Measurements from ENCODE around the gene EARS2.
"Not testable (repeated sequence)": the region's sequence is repeated elsewhere in the genome, so short reads cannot be mapped to it uniquely, and the experiment has no call there.

Gene EARS2

DNA sequence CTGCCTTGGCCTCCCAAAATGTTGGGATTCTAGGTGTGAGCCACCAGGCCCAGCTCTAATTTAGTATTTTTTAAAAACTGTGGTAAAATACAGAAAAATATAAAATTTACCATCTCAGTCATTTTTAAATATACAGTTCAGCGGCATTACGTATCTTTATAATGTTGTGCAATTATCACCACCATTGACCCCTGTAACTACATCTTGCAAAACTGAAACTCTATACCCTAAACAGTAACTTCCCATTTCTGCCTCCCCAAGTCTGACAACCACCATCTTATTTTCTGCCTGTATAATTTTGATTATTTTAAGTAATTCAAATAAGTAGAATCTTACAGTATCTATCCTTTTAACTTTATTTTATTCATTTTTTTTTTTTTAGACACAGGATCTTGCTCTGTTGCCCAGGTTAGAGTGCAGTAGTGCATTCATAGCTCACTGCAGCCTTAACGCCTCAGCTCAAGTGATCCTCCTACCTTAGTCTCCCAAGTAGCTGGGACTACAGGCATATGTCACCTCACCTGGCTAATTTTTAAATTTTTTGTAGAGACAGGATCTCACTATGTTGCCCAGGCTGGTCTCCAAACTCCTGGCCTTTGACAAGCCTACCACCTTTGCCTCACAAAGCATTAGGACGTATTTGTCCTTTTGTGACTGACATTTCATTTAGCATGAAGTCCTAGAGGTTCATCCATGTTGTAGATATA is 36.0 kb downstream of the EARS2 start:
- FAIRE-seq (no peak), DNase-seq (ENCODE audit: insufficient read length, low spot score) (no peak)
- TF ChIP-seq SPI1 (IDR thresholded peaks at IDR 0.05; ENCODE audit: low read depth, low read length): no peak
- TF ChIP-seq POLR2AphosphoS5 (IDR thresholded peaks at IDR 0.05; ENCODE audit: low read depth, low read length): no peak
- TF ChIP-seq POLR2A (IDR thresholded peaks at IDR 0.05; ENCODE audit: low read depth, low read length): no peak
- TF ChIP-seq PAX5 (IDR thresholded peaks at IDR 0.05; ENCODE audit: insufficient read depth, low read length, severe bottlenecking): no peak
- no peak for TF ChIP-seq POU2F2 (IDR thresholded peaks at IDR 0.05; ENCODE audit: low read depth, low read length)
- TF ChIP-seq TAF1 (IDR thresholded peaks at IDR 0.05; ENCODE audit: low read depth, low read length): no peak

DNA sequence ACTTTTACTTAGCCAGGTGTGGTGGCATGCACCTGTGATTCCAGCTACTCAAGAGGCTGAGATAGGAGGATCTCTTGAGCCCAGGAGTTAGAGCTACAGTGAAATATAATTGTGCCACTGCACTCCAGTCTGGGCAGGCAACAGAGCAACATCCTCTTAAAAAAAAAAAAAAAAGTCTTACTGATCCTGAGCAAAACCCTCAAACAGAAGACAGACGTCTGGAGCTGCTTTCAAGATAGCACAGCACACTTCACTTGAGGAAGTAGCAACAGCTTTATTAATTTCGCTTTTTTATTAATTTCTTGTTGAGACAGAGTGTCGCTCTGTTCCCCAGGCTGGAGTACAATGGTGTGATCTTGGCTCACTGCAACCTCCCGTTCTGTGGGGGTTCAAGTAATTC is 36.6 kb downstream of the EARS2 start:
- DNase-seq (ENCODE audit: insufficient read length, low spot score) (no peak), FAIRE-seq (no peak)
- no peak for TF ChIP-seq TAF1 (IDR thresholded peaks at IDR 0.05; ENCODE audit: low read depth, low read length)
- no peak for TF ChIP-seq POLR2AphosphoS5 (IDR thresholded peaks at IDR 0.05; ENCODE audit: low read depth, low read length)
- TF ChIP-seq PAX5 (IDR thresholded peaks at IDR 0.05; ENCODE audit: insufficient read depth, low read length, severe bottlenecking): no peak
- no peak for TF ChIP-seq POU2F2 (IDR thresholded peaks at IDR 0.05; ENCODE audit: low read depth, low read length)
- TF ChIP-seq POLR2A (IDR thresholded peaks at IDR 0.05; ENCODE audit: low read depth, low read length): no peak
- TF ChIP-seq SPI1 (IDR thresholded peaks at IDR 0.05; ENCODE audit: low read depth, low read length): no peak

DNA sequence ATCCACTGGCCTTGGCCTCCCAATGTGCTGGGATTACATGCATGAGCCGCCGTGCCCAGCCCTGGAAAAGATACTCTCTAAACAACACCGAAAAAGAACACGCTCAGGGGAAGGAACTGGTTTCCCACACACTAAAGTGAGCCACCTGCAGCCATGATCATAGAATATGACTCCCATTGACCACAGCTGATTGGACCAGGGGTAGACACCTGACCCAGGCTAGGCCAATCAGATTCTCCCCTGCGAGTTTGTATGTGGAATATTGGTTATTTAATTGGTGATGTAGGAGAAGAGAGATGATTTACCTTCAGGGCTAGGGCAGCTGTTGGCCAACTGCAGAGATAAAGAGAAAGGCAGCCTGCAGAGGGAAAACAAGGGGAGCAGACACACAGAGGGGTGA is 37.9 kb downstream of the EARS2 start:
- DNase-seq (ENCODE audit: insufficient read length, low spot score) (no peak), FAIRE-seq (peak; percentile 67)
- TF ChIP-seq POU2F2 (IDR thresholded peaks at IDR 0.05; ENCODE audit: low read depth, low read length): no peak

DNA sequence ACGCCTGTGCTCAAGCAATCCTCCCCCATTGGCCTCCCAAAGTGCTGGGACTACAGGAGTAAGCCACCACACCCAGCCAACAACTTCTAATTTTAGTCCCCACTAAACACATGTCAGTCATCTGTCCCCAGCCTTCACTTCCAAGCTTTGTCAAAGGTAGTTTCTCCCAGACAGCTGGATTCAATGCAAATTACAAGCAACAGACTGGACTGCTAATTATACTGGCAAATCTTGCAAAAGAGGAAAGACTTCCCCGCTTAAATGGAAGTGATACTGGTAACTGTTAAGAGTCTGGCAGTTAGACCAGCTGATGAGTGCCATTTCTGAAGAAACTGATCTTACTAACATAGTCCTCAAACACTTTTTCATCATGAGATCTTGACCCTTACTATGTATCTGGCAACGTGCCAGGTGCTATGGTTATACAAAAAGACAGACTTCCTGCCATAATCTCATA is 38.7 kb downstream of the EARS2 start:
- FAIRE-seq: peak; percentile 80
- DNase-seq (ENCODE audit: insufficient read length, low spot score): no peak
- TF ChIP-seq SPI1 (IDR thresholded peaks at IDR 0.05; ENCODE audit: low read depth, low read length) (peak; percentile 53), POLR2A (IDR thresholded peaks at IDR 0.05; ENCODE audit: low read depth, low read length) (no peak), TAF1 (IDR thresholded peaks at IDR 0.05; ENCODE audit: low read depth, low read length) (no peak), POU2F2 (IDR thresholded peaks at IDR 0.05; ENCODE audit: low read depth, low read length) (no peak)

DNA sequence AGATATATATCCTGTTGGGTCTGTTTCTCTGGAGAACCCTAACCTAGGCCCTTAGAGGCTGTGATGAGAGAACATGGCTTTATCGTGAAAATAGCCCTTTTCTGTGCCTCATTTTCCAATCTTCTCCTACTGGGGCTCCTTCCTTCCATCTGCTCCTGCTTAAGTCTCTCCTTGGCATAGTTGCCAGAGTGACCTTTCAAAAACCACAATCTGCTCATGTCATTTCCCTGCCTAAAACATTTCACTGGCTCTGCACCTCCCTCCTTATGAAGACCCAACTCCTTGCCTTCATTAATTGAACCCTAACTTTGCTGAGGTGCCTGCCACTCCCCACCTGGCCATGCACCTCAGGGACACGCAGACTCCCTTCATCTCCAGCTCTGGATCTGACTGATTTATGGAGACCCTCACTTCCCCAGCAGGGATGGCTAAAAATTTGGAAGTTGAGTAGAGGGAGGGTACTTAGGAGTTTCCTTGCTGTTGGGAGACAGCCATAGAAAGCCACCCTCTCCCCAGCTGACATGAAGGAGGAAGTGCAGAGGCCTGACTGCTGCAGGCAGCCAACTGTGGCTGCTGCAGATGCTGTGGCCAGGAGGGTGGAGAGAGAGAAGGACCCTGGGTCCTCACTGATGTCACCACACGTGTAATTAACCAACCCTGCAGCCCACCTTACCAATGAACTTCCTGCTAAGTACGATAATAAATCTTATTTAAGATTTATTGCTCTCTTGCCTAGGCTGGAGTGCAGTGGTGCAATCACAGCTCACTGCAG is 40.6 kb downstream of the EARS2 start:
- peak; percentile 82 for FAIRE-seq
- TF ChIP-seq PAX5 (IDR thresholded peaks at IDR 0.05; ENCODE audit: insufficient read depth, low read length, severe bottlenecking) (peak; percentile 55), TAF1 (IDR thresholded peaks at IDR 0.05; ENCODE audit: low read depth, low read length) (no peak), POLR2AphosphoS5 (IDR thresholded peaks at IDR 0.05; ENCODE audit: low read depth, low read length) (no peak), SPI1 (IDR thresholded peaks at IDR 0.05; ENCODE audit: low read depth, low read length) (peak; percentile 87), POU2F2 (IDR thresholded peaks at IDR 0.05; ENCODE audit: low read depth, low read length) (no peak), POLR2A (IDR thresholded peaks at IDR 0.05; ENCODE audit: low read depth, low read length) (no peak)
- DNase-seq (ENCODE audit: insufficient read length, low spot score): no peak

DNA sequence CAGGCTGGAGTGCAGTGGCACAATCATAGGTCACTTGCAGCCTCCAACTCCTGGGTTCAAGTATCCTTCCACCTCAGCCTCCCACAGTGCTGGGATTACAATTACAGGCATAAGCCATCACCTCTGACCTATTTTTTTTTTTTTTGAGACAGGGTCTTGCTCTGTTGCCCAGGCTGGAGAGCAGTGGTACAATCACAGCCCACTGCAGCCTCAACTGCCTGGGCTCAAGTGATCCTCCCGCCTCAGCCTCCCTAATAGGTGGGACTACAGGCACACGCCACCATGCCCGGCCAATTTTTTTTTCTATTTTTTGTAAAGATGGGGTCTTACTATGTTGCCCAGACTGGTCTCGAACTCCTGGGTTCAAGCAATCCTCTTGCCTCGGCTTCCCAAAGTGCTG is 41.3 kb downstream of the EARS2 start:
- no peak for TF ChIP-seq PAX5 (IDR thresholded peaks at IDR 0.05; ENCODE audit: insufficient read depth, low read length, severe bottlenecking)
- TF ChIP-seq TAF1 (IDR thresholded peaks at IDR 0.05; ENCODE audit: low read depth, low read length): no peak
- no peak for TF ChIP-seq POLR2A (IDR thresholded peaks at IDR 0.05; ENCODE audit: low read depth, low read length)
- no peak for TF ChIP-seq SPI1 (IDR thresholded peaks at IDR 0.05; ENCODE audit: low read depth, low read length)
- TF ChIP-seq POU2F2 (IDR thresholded peaks at IDR 0.05; ENCODE audit: low read depth, low read length): no peak
- TF ChIP-seq POLR2AphosphoS5 (IDR thresholded peaks at IDR 0.05; ENCODE audit: low read depth, low read length): no peak
- no peak for DNase-seq (ENCODE audit: insufficient read length, low spot score)
- no peak for FAIRE-seq

DNA sequence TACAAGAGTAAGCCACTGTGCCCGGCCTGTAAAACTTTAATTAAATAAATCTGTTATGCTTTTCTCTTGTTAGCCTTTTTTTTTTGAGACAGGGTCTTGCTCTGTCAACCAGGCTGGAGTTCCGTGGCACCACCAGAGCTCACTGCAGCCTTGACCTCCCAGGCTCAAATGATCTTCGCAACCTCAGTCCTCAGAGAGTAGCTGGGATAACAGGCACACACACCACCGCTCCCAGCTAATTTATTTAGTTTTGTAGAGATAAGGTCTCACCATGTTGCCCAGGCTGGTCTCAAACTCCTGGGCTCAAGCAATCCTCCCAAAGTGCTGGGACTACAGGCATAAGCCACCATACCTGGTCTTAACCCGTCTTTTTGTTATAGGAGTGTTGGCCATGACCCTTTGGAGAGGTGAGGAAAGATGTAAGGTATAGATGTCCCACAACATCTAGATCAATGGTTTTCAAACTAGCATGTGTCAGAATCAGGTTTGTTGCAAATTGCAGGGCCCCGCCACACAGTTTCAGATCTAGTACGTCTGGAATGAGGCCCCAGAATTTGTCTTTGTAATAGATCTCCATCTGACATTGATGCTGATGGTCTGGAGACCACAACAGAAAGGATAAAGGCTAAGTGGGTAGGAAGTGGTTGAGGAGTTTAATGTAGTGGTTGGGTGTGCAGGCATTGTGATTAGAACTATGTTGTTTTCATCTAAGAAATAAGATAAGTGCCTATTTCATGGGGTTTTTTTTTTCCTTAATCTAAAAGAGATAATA is 42.6 kb downstream of the EARS2 start:
- TF ChIP-seq PAX5 (IDR thresholded peaks at IDR 0.05; ENCODE audit: insufficient read depth, low read length, severe bottlenecking) (no peak), SPI1 (IDR thresholded peaks at IDR 0.05; ENCODE audit: low read depth, low read length) (no peak), POLR2A (IDR thresholded peaks at IDR 0.05; ENCODE audit: low read depth, low read length) (no peak), POLR2AphosphoS5 (IDR thresholded peaks at IDR 0.05; ENCODE audit: low read depth, low read length) (no peak), POU2F2 (IDR thresholded peaks at IDR 0.05; ENCODE audit: low read depth, low read length) (no peak), TAF1 (IDR thresholded peaks at IDR 0.05; ENCODE audit: low read depth, low read length) (no peak)
- FAIRE-seq (no peak), DNase-seq (ENCODE audit: insufficient read length, low spot score) (no peak)

DNA sequence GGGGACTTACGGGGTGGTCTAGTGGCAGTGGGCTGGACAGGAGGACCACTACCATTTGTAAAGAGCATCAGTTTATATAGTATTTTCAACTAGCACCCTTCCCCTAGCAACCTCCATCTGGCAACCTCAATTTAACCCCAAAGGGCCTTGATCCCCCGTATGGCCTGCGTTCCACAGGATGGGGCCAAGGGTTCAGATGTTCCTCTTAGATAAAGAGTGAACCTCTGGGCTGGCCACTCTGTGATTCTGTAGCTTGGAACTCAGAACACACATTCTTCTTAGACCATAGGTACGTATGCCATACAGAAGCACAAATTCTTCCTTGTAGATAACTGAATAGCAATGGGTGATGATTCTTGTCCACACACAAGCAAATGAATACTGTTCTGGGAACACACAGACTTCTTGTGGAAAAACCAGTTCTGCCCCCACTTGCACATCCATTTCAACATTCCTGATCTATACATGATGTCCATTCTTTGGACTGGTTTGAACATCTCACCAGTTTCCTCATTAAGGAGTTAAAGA is 44.9 kb downstream of the EARS2 start:
- no peak for TF ChIP-seq TAF1 (IDR thresholded peaks at IDR 0.05; ENCODE audit: low read depth, low read length)
- no peak for TF ChIP-seq POU2F2 (IDR thresholded peaks at IDR 0.05; ENCODE audit: low read depth, low read length)
- DNase-seq (ENCODE audit: insufficient read length, low spot score): no peak
- no peak for FAIRE-seq

DNA sequence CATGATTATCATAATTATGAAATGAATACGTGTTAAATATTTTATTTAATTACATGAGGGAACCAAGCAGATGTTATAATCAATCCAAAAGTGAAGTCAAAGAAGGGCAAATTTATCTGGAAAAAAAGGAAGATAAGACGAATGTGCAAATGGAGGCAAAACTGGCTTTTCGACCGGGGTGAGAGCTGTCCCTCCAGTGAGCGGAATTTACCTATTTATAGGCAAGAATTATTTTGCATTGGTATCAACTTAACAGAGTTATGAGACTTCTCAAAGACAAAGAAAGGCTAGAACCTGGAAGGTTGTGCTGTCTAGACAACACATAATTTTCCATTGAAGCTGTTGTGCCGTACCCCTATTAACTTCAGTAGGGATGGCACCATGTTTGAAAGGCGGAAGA is 45.4 kb downstream of the EARS2 start:
- TF ChIP-seq POLR2A (IDR thresholded peaks at IDR 0.05; ENCODE audit: low read depth, low read length) (no peak), SPI1 (IDR thresholded peaks at IDR 0.05; ENCODE audit: low read depth, low read length) (no peak), PAX5 (IDR thresholded peaks at IDR 0.05; ENCODE audit: insufficient read depth, low read length, severe bottlenecking) (no peak), POLR2AphosphoS5 (IDR thresholded peaks at IDR 0.05; ENCODE audit: low read depth, low read length) (no peak), POU2F2 (IDR thresholded peaks at IDR 0.05; ENCODE audit: low read depth, low read length) (no peak), TAF1 (IDR thresholded peaks at IDR 0.05; ENCODE audit: low read depth, low read length) (no peak)
- DNase-seq (ENCODE audit: insufficient read length, low spot score): no peak
- FAIRE-seq: no peak

DNA sequence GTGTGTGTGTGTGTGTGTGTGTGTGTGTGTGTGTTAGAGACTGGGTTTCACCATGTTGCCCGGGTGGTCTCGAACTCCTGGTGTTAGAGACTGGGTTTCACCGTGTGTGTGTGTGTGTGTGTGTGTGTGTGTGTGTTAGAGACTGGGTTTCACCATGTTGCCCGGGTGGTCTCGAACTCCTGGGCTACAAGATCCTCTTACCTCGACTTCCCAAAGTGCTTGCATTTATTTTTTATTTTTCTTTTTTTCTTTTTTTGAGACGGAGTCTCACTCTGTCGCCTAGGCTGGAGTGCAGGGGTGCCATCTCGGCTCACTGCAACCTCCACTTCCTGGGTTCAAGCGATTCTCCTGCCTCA is 46.3 kb downstream of the EARS2 start:
- not testable (repeated sequence) for DNase-seq (ENCODE audit: insufficient read length, low spot score); FAIRE-seq
